GM19397 (cell line): ENCODE measurements around the gene JCHAIN.
"Not testable (repeated sequence)": the region's sequence is repeated elsewhere in the genome, so short reads cannot be mapped to it uniquely, and the experiment has no call there.

Source experiments
- ATAC-seq: cut with Tn5 transposase; IDR thresholded peaks from one replicate; pipeline ENCODE4 v1.9.1; 2021; ENCODE audit warnings: mild to moderate bottlenecking, moderate library complexity; ENCODE audit not compliant: unreplicated experiment

JCHAIN gene

DNA sequence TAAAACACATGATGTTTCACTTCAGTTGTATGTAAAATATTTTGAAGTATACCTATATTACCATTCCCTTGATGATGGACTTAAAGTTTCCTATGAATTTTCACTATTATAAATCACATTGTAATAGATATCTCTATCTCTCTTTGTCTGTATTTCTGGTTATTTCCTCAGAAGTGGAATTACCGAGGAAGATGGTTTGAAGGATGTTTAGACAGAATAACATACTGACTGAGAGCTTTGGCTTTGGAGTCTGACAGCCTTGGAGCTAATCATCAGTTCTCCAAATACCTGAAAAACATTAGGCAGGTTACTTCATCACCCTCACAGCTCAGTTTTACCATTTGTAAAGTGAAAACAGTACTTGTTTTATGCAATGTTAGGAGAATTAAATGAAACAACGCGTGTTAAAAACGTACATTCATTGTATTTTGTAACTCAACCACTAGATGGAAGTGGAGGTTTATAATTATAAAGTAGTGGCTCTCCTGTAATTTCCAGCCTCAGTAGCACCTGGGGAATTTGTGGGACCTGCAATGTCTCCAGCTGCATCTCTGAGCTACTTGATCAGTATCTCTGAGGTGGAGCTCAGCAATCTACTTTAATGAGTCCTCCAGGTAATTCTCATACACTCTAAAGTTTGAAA lies 14.3 kb downstream of the JCHAIN start:
- ATAC-seq = no peak

DNA sequence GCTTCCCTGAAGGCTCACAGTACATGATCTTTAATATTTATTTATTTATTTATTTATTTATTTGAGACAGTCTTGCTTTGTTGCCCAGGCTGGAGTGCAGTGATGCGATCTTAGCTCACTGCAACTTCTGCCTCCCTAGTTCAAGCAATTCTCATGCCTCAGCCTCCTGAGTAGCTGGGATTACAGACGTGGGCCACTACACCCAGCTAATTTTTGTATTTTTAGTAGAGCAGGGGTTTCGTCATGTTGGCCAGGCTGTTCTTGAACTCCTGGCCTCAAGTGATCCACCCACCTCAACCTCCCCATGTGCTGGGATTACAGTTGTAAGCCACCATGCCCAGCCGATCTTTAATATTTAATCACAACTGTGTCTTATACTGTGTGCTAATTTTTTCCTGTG lies 15.6 kb downstream of the JCHAIN start:
- ATAC-seq = not testable (repeated sequence)

DNA sequence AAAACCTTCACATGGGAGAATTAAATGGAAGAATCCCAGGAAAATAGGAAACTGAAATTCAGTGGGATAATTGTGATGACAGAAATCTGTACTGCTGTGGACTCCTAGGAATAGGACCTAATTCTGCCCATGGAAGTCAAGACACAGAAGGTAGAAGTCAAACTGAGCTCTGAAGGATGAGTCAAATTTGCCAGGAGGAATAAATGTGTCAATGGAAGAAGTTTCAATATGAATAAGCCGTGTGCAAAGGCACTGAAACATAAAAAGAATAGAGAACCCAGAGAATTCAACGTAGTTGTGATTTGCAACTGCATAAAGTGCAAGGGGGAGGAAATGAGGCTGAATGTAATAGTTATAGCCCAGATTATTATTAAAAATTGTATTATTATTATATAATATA lies 26.1 kb downstream of the JCHAIN start:
- ATAC-seq = no peak

DNA sequence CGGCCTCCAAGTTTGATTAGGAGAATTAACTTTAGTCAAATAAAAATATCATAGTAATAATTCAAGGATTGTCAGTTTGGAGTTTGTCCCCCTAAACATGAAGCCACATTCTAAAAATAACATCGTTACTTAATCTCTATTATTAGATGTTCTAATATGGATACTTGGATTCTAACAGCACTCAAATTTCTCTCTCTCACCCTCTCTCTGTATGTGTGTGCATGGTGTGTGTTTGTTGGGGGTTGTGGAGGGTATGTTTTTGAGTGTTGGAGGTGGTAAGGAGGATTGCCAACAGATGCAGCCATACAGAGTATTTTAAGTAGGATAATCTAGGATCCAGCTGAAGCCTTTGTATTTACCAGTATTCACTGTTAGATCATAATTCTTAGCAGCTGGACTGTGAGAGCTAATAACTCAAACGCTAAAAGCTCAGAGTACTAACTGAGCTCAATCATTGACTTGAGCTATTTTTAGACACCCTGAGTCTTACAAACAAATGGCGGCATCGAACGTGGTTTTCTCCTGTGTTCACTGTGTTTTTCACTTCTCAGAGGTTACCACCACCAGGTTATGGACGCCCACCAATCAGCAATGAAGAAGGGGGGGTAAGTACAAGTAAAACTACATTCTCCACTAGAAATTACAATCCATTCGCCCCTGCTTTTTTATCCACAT lies 28.9 kb downstream of the JCHAIN start:
- peak; percentile 57 for ATAC-seq

DNA sequence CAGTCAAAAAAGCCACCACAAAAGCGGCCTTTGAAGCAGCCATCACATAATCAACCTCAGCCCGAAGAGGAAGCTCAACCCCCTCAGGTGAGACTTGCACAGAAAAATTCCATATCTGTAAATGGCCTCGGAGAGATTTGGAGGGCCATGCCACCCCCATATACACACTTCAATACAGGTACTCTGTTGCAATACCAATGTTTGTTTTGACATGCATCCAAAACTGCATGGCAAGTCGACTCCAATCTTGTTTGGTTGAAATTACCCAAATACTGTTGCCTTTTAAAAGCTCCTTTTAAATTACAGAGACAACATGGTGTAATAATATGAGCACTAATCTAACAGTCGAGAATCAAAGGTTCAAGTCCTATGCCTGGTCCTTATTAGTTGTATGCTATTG lies 31.8 kb downstream of the JCHAIN start:
- no peak for ATAC-seq

DNA sequence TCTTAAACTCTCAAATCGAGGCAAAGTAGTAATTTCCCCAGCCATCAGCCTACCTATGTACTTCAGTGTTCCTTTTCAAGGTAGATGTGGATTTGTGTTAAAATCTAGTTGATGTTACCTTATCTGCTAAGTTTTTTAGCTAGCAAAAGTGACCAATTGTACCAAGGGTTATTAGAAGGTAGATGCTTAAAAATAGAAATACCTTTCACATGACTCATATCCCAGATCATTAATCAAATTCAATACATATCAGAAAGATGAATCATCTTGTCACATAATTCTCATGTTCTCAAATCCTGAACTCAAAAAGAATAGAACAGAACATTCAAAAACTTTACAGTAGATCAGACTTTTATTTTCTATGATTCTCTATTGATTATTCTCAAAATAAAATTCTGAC lies 34.3 kb downstream of the JCHAIN start:
- no peak for ATAC-seq

DNA sequence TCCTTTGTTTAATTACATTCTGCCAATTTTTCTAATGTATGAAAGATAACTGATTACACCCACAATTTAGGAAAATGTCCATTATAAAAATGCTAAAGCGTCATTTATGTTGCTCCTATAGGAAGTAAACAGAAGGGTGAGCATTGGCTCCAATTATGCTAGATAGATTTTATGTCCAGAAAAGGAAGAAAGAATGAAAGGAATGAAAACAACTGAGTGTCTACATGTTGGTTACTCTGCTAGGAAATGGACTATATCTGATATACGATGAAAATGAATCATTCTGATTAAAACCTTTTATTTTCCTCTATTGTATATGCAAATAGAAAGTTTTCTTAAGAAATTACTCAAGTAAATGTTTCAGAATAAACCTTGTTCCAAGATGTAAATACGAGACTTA lies 36.1 kb downstream of the JCHAIN start:
- ATAC-seq = no peak

DNA sequence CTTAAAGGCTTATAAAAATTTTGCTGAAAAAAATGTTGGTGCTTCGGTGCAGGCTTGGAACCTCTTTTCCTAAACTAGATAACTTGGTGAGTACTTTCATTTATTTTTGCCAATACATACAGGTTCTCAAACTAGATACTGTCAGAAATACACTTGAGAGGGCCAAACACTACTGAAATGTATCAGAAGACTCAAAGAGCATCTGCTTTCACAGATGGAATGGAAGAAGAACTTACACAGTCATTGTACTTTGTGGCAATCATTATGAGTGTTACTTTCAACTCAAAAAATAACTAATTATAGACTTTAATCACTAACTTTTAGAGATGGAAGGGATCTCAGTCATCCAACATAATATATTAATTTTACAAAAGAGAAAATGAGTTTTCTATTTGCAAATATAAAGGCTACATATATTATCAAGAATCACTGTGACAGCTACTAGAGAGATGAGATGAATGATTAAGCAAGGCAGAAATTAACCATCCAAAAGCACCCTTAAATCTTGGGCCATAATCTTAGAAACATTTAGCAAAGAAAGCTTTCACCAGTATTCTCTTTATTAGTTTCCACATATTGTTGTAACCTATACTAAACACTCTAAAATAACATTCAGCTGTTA lies 36.7 kb downstream of the JCHAIN start:
- ATAC-seq = no peak

DNA sequence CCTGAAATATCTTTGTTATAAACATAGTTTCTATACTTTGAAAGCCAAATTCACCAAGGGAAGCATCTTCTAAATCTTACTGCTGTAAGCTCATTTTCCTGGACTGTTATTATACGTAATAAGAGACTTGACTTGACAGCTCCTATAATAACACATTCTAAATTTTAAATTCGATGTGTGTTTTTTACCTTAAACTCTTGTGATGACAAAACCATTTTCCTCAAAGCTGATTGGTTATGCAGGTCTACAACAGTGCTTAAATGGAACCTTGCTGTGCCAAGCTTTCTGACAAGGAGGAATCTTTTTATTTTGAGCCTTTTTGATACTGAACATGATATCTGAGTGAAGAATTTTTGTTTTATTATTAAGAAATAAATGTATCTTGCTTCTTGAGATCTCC lies 37.9 kb downstream of the JCHAIN start, which contains the start of gene ENAM:
TSS of gene ENAM (plus strand) at position 301 of the 400 bp plus-strand sequence. CDS start 757 bp downstream, outside the sequence.
- ATAC-seq = no peak

DNA sequence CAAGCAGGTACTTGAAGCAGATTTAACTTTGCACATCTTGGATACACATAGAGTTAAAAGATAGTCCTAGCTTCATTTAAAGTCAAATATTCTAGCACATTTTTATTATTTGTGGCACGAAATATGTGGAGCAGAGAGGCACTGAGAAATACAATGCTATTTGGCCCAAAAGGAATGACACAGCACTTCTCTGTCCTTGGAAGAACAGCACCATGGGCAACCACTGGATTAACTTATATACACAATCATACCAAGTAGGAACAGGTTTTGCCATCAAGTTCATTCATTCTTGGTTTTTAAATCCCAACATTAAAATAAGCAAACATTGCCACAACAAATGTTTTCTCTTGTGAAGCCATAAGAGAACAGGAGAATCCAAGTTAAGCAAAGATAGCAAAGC lies 38.7 kb downstream of the JCHAIN start:
- no peak for ATAC-seq

DNA sequence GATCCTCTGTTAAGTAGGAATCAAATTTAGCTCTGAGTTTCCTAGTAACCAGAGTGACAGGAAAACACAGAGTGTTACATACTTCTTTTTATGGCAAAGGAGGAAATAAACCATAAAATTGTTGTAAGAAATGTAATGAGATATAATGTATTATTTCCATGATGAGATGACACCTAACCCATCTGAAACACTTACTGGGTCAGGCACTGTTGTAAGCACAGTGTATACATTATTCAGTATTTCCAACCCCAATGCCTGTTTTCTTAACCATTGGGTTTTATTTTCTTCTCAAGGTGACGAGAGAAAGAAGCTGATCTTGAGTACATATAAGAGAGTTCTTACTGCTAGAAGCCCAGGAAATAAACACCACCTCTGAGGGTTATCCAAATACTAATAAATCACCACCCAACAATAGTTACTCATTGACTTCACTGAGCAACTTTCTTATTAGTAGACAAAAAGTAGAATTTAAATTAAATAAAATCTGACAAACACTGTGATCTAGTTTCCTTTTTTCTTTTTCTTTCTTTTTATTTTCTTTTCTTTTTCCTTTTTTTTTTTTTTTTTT lies 42.0 kb downstream of the JCHAIN start:
- ATAC-seq = no peak

DNA sequence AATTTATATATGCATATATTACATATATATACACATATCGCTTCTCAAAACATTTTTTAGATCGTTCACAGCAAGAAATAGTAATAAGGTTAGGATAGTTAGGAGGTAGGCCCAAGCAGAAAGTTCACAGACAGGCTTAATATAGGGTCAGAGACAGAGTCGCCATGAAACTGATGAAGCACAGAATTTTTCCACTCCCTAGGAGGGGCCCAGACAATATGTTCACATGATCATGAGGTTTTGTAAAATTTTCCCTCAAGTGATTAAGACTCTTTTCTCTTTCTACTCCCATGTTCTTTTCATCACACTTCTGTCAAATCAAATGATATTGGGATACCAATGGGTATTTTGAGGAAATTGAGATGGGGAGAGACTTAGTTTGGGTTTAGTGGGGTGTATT lies 43.0 kb downstream of the JCHAIN start:
- ATAC-seq = no peak

DNA sequence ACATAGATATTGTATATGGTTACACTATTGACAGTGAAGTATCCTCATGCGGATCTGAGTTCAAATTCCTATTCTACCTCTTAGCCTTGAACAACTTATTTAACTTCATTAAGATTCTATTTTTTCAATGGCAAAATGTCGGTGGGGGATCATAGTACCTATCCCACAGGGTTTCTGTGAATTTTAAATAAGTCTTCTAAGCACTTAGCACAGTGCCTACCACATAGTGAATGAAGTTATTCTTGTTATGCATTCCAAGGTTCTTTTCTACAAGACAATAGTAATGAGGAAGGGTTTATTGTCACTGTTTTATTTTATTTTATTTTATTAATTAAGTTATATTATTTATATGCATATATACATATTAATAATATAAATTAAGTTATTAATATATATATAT lies 46.5 kb downstream of the JCHAIN start:
- no peak for ATAC-seq

DNA sequence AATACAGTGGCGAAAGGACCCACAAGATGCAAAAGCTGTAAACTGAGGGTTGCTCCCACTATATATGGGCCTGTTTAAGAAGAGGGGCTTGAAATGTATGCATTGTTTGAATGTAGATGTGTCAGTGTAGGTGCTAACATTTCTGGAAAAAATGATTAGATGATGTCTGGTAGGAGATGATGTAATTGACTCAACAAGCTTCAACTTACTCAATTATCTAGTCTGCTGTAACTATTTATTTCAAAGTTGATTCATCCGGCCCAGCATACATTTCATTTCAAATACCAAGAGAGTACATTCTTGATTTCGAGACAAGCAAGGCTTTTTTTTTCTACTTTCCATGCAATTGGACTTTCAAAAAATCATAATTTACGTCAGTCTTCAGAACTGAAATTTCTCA lies 47.0 kb downstream of the JCHAIN start:
- ATAC-seq = no peak

DNA sequence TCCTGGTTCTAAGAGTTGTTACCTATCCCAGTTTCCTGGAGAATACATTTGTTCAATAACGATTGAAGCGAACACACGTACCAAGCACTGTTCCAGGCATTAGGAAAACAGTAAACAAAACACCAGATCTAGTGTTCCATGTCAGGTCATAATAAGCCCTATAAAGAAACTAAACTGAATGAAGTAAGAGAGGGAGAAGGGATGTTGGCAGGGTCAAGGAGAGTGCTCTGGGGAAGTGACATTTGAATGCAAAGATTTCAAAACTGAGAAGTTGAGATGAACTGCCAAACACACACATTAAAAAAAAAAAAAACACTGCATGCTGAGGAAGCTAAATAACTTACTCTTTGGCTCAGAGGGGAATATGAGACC lies 52.1 kb downstream of the JCHAIN start:
- ATAC-seq = no peak

DNA sequence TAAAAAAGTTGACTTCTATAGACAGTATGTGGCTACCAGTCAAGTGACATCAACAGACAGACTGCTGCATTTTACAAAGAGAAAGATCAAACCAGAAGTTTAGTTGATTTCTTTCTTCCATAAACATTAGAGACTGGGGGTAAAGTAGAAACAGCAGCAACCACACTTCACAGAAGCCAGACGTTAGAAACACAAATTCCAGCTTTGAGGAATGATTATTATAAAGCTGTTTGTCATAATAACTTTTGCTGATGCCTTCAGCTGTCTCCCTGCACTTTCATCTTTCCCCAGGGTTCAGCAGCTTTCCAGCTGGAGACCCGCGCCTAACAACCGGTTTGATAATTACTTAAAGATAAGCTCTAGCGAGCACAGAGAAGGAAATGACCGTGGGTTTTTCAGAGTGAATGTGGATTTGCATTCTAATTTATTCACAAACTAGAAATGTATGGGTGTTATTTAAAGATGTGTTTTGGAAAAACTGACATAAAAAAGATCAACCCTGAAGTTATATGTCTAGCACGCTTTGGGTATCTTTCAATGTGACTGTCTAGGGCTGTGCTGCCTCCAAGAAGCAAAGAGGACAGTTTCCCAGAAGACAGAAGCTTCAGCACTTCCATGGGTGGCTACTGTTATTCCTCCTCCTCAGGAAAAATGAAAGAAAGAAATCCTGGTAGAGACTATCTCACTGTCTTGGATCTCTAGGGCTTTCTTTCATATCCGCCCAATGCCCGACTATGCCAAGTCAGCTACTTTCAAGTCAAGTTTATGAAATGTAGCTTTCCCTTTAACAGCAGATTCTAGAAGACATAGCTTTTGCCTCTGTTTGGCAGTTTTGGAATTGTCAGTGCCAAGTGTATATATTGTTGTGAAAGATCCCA lies 52.8 kb downstream of the JCHAIN start:
- ATAC-seq = peak; percentile 74

DNA sequence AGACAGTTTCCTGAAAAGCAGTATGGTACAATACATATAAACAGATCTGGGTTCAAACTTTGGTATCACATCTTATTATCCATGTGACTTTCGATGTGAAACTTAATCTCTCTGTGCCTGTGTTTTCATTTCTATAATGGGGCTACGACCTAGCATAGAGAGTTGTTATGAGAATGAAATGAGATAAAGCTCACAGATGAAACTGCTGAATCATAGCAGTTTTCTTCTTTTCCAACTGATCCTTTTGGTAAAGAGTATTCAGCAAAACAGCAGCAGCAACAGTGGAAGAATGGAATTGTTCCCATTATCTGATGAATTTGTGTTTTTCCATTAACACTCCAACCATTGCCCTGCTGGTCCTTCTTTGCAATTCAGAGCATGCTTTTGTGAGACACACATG lies 58.0 kb downstream of the JCHAIN start:
- no peak for ATAC-seq

DNA sequence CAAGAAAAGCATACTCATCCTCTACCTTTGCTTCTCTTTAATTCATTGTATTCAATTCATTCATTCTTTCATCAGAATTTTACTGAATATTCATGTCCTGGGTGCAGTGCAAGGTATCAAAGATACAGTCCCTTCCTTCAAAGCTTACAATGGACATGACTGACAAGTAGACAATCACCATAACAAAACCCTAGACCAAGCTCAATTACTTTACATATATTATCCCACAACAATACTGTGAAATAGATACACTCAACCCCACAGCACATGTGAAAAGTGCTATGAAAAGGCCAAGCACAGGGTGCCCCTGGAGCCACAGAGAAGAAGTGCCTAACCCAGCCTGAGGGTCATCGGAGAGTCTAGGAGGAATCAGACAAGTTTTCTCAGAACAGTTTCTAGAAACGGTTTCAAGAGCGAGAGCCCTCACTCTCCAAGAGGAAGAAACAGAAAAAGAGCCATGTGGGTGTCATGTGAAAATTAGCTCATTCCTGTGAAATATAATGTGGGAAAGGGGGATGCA lies 58.9 kb downstream of the JCHAIN start:
- no peak for ATAC-seq

DNA sequence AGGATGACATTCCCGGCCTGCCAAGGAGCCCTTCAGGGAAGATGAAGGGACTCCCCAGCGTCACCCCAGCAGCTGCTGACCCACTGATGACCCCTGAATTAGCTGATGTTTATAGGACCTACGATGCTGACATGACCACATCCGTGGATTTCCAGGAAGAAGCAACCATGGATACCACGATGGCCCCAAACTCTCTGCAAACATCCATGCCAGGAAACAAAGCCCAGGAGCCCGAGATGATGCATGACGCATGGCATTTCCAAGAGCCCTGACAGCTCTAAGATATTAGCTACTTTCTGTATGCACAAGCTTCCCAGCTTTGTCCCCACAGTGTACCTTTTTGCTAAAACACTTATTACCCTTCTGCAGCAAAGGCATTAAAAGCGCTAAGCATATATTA lies 59.8 kb downstream of the JCHAIN start:
- no peak for ATAC-seq
